GM19467 (cell line): ENCODE data around the gene NSL1.
"Not testable (repeated sequence)": the region's sequence is repeated elsewhere in the genome, so short reads cannot be mapped to it uniquely, and the experiment has no call there.

Experiments used
- ATAC-seq: cut with Tn5 transposase; IDR thresholded peaks from one replicate; pipeline ENCODE4 v1.9.1; 2021; ENCODE audit warnings: mild to moderate bottlenecking, moderate library complexity; ENCODE audit not compliant: unreplicated experiment

NSL1 gene

GRCh38 chr1:212752252-212752933, 39.2 kb downstream of the NSL1 start:
- no peak for ATAC-seq

GRCh38 chr1:212749821-212750535, 41.6 kb downstream of the NSL1 start:
- ATAC-seq, result no peak

GRCh38 chr1:212746546-212746945, 45.0 kb downstream of the NSL1 start:
- ATAC-seq, result no peak

GRCh38 chr1:212745303-212745702, 46.3 kb downstream of the NSL1 start:
- no peak for ATAC-seq

GRCh38 chr1:212743901-212744475, 47.6 kb downstream of the NSL1 start:
- no peak for ATAC-seq

- ATAC-seq, result no peak
These were observed 53.2 kb downstream of the NSL1 start for GRCh38 chr1:212738330-212738729.

- ATAC-seq, result no peak
These were observed 54.0 kb downstream of the NSL1 start for GRCh38 chr1:212737559-212737958.

- ATAC-seq, result no peak
These were observed 58.5 kb downstream of the NSL1 start for GRCh38 chr1:212733109-212733508.

- no peak for ATAC-seq
These were observed 59.9 kb downstream of the NSL1 start for GRCh38 chr1:212731630-212732029.

- ATAC-seq, result no peak
These were observed 63.0 kb downstream of the NSL1 start for GRCh38 chr1:212728606-212729005.

GRCh38 chr1:212727386-212728181, 64.0 kb downstream of the NSL1 start:
- ATAC-seq, result no peak

- not testable (repeated sequence) for ATAC-seq
These were observed 66.9 kb downstream of the NSL1 start for GRCh38 chr1:212724679-212725078.

- ATAC-seq, result no peak
These were observed 69.2 kb downstream of the NSL1 start for GRCh38 chr1:212722270-212722957.

GRCh38 chr1:212721388-212722247, 70.0 kb downstream of the NSL1 start:
- no peak for ATAC-seq

GRCh38 chr1:212719633-212720032, 71.9 kb downstream of the NSL1 start:
- ATAC-seq, result no peak

- ATAC-seq, result no peak
These were observed 73.1 kb downstream of the NSL1 start for GRCh38 chr1:212718499-212718898.

GRCh38 chr1:212716161-212716560, 75.4 kb downstream of the NSL1 start:
- no peak for ATAC-seq

- no peak for ATAC-seq
These were observed 78.0 kb downstream of the NSL1 start for GRCh38 chr1:212713465-212714136.
